ENCODE measurements around the gene SHB. TPM values are rescaled to one million over a fixed set of nuclear protein-coding genes. Genes with fewer than 3 reads are reported as not detected.
"Not testable (repeated sequence)": the region's sequence is repeated elsewhere in the genome, so short reads cannot be mapped to it uniquely, and the experiment has no call there.

The SHB gene
- total RNA-seq, 2 donors from 2014 or later = 53.2 to 54.8 TPM

DNA sequence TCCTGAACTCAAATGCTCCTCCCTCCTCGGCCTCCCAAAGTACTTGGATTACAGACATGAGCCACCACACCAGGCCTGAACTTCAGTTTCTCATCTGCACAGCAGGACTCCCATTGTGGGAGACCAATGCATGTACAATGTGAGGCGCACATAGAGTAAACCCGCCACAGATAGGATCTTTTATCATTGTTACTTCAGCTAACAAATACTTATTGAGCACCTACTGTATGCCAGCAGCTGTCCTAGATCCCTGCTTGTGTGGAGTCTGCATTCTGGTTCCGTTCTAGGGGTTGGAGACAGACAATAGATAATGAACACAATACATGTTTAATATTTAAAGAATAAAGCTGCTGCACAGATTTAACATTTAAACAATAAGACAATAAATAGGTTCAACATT is 158.8 kb downstream of the SHB start:
- H3K9me3 ChIP-seq = no peaks in the 10 kb centered on the region
- no peak for DNase-seq (ENCODE audit: low spot score)
- no peak overlapping the region for H3K27ac ChIP-seq
- H3K4me3 ChIP-seq = no peak overlapping the region
- 94% methylated on average over 4 of the region's 4 CpGs for WGBS
- no peaks in the 10 kb centered on the region for H3K27me3 ChIP-seq (replicated peaks; ENCODE audit: insufficient read depth)
- H3K4me1 ChIP-seq (replicated peaks) = peaks cover 2% of the 10 kb centered on the region
- TF ChIP-seq POLR2AphosphoS5 (IDR thresholded peaks at IDR 0.05) (no peak), POLR2A (IDR thresholded peaks at IDR 0.05) (no peak)
- TF ChIP-seq, protein P1, sequence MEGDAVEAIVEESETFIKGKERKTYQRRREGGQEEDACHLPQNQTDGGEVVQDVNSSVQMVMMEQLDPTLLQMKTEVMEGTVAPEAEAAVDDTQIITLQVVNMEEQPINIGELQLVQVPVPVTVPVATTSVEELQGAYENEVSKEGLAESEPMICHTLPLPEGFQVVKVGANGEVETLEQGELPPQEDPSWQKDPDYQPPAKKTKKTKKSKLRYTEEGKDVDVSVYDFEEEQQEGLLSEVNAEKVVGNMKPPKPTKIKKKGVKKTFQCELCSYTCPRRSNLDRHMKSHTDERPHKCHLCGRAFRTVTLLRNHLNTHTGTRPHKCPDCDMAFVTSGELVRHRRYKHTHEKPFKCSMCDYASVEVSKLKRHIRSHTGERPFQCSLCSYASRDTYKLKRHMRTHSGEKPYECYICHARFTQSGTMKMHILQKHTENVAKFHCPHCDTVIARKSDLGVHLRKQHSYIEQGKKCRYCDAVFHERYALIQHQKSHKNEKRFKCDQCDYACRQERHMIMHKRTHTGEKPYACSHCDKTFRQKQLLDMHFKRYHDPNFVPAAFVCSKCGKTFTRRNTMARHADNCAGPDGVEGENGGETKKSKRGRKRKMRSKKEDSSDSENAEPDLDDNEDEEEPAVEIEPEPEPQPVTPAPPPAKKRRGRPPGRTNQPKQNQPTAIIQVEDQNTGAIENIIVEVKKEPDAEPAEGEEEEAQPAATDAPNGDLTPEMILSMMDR (IDR thresholded peaks at IDR 0.05) = no peak
- H3K36me3 ChIP-seq = no peaks in the 10 kb centered on the region
- intact Hi-C loops (cut with DNase I) = loop anchor here (5.0 to 10.0 kb wide), 2 partner anchors 252 to 355 kb away; no protein-coding TSS in a partner anchor

DNA sequence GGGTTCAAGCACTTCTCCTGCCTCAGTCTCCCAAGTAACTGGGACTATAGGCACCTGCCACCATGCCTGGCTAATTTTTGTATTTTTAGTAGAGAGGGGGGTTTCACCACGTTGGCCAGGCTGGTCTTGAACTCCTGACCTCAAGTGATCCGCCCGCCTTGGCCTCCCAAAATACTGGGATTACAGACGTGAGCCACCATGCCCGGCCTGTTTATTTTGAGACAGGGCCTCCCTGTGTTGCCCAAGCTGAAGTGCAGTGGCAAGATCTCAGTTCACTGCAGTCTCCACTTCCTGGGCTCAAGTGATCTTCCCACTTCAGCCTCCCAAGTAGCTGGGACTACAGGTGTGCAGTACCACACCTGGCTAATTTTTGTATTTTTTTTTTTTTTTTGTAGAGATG is 159.2 kb downstream of the SHB start:
- not testable (repeated sequence) for H3K9me3 ChIP-seq; H3K36me3 ChIP-seq; DNase-seq (ENCODE audit: low spot score); H3K27me3 ChIP-seq (replicated peaks; ENCODE audit: insufficient read depth); H3K4me3 ChIP-seq; H3K4me1 ChIP-seq (replicated peaks); H3K27ac ChIP-seq
- 80% methylated on average over 5 of the region's 5 CpGs for WGBS
- intact Hi-C loops (cut with DNase I) = loop anchor here (5.0 to 10.0 kb wide), 3 partner anchors 252 to 425 kb away; partner anchors contain the start of gene POLR1E

DNA sequence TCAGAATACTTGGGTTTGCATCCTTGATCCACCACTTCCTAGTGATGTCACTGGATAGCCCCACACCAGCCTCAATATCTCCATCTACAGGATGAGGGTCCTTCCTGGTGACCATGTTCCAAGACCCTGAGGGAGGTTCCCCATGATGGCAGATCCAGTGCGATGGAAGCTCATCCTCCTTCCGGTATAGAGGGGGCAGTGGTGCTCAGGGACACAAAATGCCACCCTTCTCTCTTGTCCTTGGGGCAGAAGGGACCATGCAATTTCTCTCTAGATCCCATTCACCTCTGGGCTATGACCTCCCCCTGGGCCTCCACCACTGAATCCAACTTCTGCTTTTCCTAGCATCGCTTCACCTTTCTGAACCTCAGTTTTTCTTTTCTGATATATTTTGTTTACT is 159.7 kb downstream of the SHB start:
- no peak overlapping the region for H3K27ac ChIP-seq
- intact Hi-C loops (cut with DNase I) = loop anchor here (10.0 kb wide), 1 partner anchor 425 kb away; the partner anchor contains the start of gene POLR1E

DNA sequence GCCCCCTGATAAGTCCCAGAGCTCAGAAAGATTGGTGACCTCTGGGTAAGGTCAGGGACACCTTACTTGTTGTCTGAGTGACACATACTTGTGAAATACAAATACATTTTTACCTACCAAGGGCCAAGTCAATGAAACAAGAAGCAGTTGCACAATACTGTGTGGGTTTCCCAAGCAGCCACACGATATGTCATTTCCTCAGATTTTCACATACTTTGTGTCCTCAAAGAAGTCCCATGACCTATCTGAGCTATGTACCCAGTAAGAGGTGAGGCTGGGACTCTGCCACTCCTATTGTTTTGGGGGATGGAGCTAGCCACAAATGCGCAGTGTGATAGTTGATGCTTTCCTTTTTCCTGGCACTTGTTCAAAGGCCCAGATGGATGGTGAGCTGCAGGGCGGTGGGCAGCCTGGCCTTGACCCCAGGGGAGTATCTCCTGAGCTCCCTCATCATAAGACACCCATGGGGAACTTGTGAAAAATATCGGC is 160.3 kb downstream of the SHB start:
- Histone ChIP-seq H3K9me3 (no peaks in the 10 kb centered on the region), H3K27ac (no peak overlapping the region), H3K4me3 (no peak overlapping the region), H3K36me3 (no peaks in the 10 kb centered on the region), H3K4me1 (replicated peaks) (no peaks in the 10 kb centered on the region), H3K27me3 (replicated peaks; ENCODE audit: insufficient read depth) (no peaks in the 10 kb centered on the region)
- WGBS = 80% methylated on average over 4 of the region's 4 CpGs
- no peak for DNase-seq (ENCODE audit: low spot score)
- intact Hi-C loops (cut with DNase I) = loop anchor here (10.0 kb wide), 1 partner anchor 424 kb away; the partner anchor contains the start of gene POLR1E
- TF ChIP-seq, protein P1 (IDR thresholded peaks at IDR 0.05) = no peak
- peak; percentile 13 for TF ChIP-seq POLR2AphosphoS5 (IDR thresholded peaks at IDR 0.05)
- TF ChIP-seq POLR2A (IDR thresholded peaks at IDR 0.05) = peak; percentile 20

More for the DNA sequence above, 159.7 kb downstream of the SHB start:
- TF ChIP-seq, protein P1 (IDR thresholded peaks at IDR 0.05) = no peak
- TF ChIP-seq POLR2A (IDR thresholded peaks at IDR 0.05) (no peak), POLR2AphosphoS5 (IDR thresholded peaks at IDR 0.05) (no peak)
- no peaks in the 10 kb centered on the region for H3K27me3 ChIP-seq (replicated peaks; ENCODE audit: insufficient read depth)
- H3K9me3 ChIP-seq = no peaks in the 10 kb centered on the region
- no peak for DNase-seq (ENCODE audit: low spot score)
- no peaks in the 10 kb centered on the region for H3K36me3 ChIP-seq
- WGBS = 91% methylated on average over 3 of the region's 3 CpGs
- no peak overlapping the region for H3K4me3 ChIP-seq
- H3K4me1 ChIP-seq (replicated peaks) = no peaks in the 10 kb centered on the region

DNA sequence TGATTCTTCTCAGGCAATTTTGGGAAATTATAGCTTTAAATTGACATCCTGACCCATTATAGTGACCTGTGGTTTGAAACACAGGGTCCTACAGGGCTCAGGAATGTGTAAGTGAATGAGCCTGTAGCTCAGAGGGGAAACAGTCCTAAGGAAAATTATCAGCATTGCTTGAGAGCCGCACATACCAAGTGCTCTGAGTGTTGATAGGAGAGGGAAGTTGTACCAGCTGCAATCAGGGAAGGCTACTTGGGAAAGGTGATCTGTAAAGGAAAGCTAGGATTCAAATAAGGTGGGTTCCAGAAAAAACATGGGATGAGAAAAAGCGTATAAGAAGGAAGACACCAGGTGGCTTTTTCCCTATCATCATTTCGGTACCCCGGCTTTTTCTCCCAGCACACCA is 160.7 kb downstream of the SHB start:
- H3K27me3 ChIP-seq (replicated peaks; ENCODE audit: insufficient read depth) = no peaks in the 10 kb centered on the region
- DNase-seq (ENCODE audit: low spot score) = no peak
- TF ChIP-seq POLR2AphosphoS5 (IDR thresholded peaks at IDR 0.05) (no peak), POLR2A (IDR thresholded peaks at IDR 0.05) (no peak)
- TF ChIP-seq, protein P1 (IDR thresholded peaks at IDR 0.05) = no peak
- no peaks in the 10 kb centered on the region for H3K36me3 ChIP-seq
- H3K9me3 ChIP-seq = no peaks in the 10 kb centered on the region
- H3K4me1 ChIP-seq (replicated peaks) = no peaks in the 10 kb centered on the region
- no peak overlapping the region for H3K27ac ChIP-seq
- no peak overlapping the region for H3K4me3 ChIP-seq
- intact Hi-C loops (cut with DNase I) = loop anchor here (10.0 kb wide), 1 partner anchor 423 kb away; the partner anchor contains the start of gene POLR1E
- 93% methylated on average over 4 of the region's 4 CpGs for WGBS

Data from prostate gland (tissue), 2 donors.